Upper lobe of left lung (tissue), 6 donors: Measurements from ENCODE around the gene CD274. TPM values are rescaled to one million over a fixed set of nuclear protein-coding genes. Genes with fewer than 3 reads are reported as not detected.

ENCODE experiments used
- ATAC-seq, 2 donors: fragments of 200-7000 bp; cut with Tn5 transposase; one replicate each; pipeline ENCODE4 v1.9.1; 2022; ENCODE audit warnings: mild to moderate bottlenecking in 2 of 2, moderate library complexity in 2 of 2; ENCODE audit not compliant: low FRiP score in 2 of 2
- DNase-seq, 2 donors: peaks; one replicate each; pipeline ENCODE4 v3.0.0-alpha.2; 2019 to 2020
- H3K27ac ChIP-seq, 4 donors: fragments of 200-600 bp; sonication (generic); one replicate each; pipeline ENCODE4 v1.5.1; 2016 to 2019
- H3K27me3 ChIP-seq, 4 donors: fragments of 200-600 bp; sonication (generic); one replicate each; pipeline ENCODE4 v1.5.1; 2017 to 2019
- H3K36me3 ChIP-seq, 4 donors: fragments of 200-600 bp; sonication (generic); one replicate each; pipeline ENCODE4 v1.5.1; 2016 to 2019
- H3K4me1 ChIP-seq, 4 donors: fragments of 200-600 bp; sonication (generic); one replicate each; pipeline ENCODE4 v1.5.1; 2018 to 2019
- H3K4me3 ChIP-seq, 4 donors: fragments of 200-600 bp; sonication (generic); one replicate each; pipeline ENCODE4 v1.5.1; 2017 to 2019; ENCODE audit warnings: mild to moderate bottlenecking in 2 of 4, moderate library complexity in 1 of 4
- H3K9me3 ChIP-seq, 4 donors: fragments of 200-600 bp; sonication (generic); one replicate each; pipeline ENCODE4 v1.5.1; 2018 to 2019
- EP300 ChIP-seq, 4 donors: sonication (generic); formaldehyde crosslinking; IDR thresholded peaks; one replicate each; pipeline ENCODE4 v1.5.1; 2017; ENCODE audit warnings: antibody characterized with exemption in 4 of 4, control low read depth in 2 of 4
- POLR2A ChIP-seq, 4 donors: fragments of 450-650 bp; IDR thresholded peaks; one replicate each; pipeline ENCODE4 v1.5.1; 2016 to 2017; ENCODE audit warnings: antibody characterized with exemption in 4 of 4, mild to moderate bottlenecking in 2 of 4
- POLR2AphosphoS5 ChIP-seq, 2 donors: sonication (generic); formaldehyde crosslinking; IDR thresholded peaks; one replicate each; pipeline ENCODE4 v1.5.1; 2017; ENCODE audit warnings: antibody characterized with exemption in 2 of 2
- WGBS, 2 donors: methylation state at CpG; one replicate each; pipeline ENCODE4 v1.1.5; 2017 to 2018; 5-methylcytosine and 5-hydroxymethylcytosine counted together
- total RNA-seq, 6 donors: library from RNA; depleted of rRNA in 4 of 6; stranded (reverse); fragments of >200 nt in 4 of 6; gene quantifications; one replicate each; pipeline versions ENCODE4 v1.1.0 to v1.2.1, GENCODE V29; 2016 to 2021
- TF ChIP-seq, protein P1 (sequence below), 6 experiments: fragments of 450-650 bp in 4 of 6; fragments of 200-600 bp in 2 of 6; sonication (generic) in 2 of 6; IDR thresholded peaks; one replicate each; pipeline ENCODE4 v1.5.1; 2016 to 2019; ENCODE audit warnings: antibody characterized with exemption in 6 of 6
- donor health status: DM: no; HTN: no; CAD: no; lungs with moderate emphysema.
- donor health status: DM: no; HTN: yes; CAD: no; lungs with severe emphysema.

Gene CD274
- total RNA-seq, 6 donors from 2014 or later, result 11.6 to 20.8 (median 14.4) TPM

DNA sequence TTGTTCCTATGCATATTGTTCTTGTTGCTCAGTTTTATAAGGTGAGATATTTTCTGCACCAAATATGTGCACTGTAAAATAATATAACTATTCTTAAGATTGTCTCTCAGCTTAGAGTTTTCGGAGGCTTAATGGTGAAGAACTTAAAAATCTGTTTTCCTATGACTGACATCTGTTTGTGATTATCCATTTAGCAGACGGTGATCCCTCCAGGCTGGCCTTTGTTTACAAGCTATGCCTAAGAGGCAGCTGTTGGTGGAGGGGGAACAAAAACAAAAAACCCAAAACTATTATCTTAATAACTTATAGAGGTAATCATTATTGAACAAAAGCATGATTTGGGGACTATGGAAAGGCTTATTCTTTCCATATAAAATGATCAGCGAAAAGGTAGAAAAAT lies 60.6 kb downstream of the CD274 start:
- peak overlapping the region in 3 of 4 donors; percentile 6 to 38 (median 31) for H3K4me3 ChIP-seq
- H3K4me1 ChIP-seq, result peaks cover 17 to 37% (median 20%) of the 10 kb centered on the region in 4 donors
- 75 to 78% methylated on average over 3 of the region's 3 CpGs for WGBS, 2 donors
- H3K27ac ChIP-seq, result peak overlapping the region; percentile 70 to 82 (median 76)
- ATAC-seq (no peak), DNase-seq (no peak)
- TF ChIP-seq POLR2A (IDR thresholded peaks at IDR 0.05), result no peak
- no peak for TF ChIP-seq POLR2AphosphoS5 (IDR thresholded peaks at IDR 0.05)
- no peak for TF ChIP-seq EP300 (IDR thresholded peaks at IDR 0.05)
- TF ChIP-seq, protein P1, sequence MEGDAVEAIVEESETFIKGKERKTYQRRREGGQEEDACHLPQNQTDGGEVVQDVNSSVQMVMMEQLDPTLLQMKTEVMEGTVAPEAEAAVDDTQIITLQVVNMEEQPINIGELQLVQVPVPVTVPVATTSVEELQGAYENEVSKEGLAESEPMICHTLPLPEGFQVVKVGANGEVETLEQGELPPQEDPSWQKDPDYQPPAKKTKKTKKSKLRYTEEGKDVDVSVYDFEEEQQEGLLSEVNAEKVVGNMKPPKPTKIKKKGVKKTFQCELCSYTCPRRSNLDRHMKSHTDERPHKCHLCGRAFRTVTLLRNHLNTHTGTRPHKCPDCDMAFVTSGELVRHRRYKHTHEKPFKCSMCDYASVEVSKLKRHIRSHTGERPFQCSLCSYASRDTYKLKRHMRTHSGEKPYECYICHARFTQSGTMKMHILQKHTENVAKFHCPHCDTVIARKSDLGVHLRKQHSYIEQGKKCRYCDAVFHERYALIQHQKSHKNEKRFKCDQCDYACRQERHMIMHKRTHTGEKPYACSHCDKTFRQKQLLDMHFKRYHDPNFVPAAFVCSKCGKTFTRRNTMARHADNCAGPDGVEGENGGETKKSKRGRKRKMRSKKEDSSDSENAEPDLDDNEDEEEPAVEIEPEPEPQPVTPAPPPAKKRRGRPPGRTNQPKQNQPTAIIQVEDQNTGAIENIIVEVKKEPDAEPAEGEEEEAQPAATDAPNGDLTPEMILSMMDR (IDR thresholded peaks at IDR 0.05), result no peak
- H3K36me3 ChIP-seq, result no peaks in the 10 kb centered on the region
- no peaks in the 10 kb centered on the region for H3K9me3 ChIP-seq
- H3K27me3 ChIP-seq, result no peaks in the 10 kb centered on the region

DNA sequence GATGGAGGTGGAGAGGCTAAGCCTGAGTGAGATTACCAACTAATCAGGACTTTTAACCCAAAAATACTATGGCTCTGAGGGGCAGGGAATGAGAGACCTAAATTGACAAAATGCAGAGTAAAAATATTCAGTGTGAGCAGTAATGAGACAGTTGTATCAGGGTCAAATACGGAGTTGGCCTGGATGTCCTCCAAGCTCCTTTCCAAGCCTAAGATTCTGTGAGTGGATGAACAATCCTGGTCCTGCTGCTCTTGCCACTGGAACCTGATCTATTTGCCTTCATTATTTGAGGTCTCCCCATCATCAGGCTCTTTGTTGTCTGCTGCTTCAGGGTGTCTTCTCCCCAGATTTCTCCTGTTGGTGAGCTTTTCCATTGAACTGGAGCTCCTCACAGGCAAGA lies 61.1 kb downstream of the CD274 start:
- Histone ChIP-seq H3K27ac (peak overlapping the region; percentile 70 to 82 (median 76)), H3K4me3 (peak overlapping the region in 3 of 4 donors; percentile 6 to 38 (median 31)), H3K27me3 (no peaks in the 10 kb centered on the region), H3K4me1 (peaks cover 17 to 37% (median 20%) of the 10 kb centered on the region in 4 donors), H3K9me3 (no peaks in the 10 kb centered on the region), H3K36me3 (no peaks in the 10 kb centered on the region)
- WGBS, 2 donors, result 76 to 86% methylated on average over 1 of the region's 1 CpG
- ATAC-seq (no peak), DNase-seq (no peak)
- TF ChIP-seq POLR2AphosphoS5 (IDR thresholded peaks at IDR 0.05) (no peak), POLR2A (IDR thresholded peaks at IDR 0.05) (no peak), EP300 (IDR thresholded peaks at IDR 0.05) (no peak)
- TF ChIP-seq, protein P1 (IDR thresholded peaks at IDR 0.05), result no peak

GRCh38 chr9:5511935-5512580 lies 61.7 kb downstream of the CD274 start:
- no peak for ATAC-seq
- H3K4me1 ChIP-seq, result peaks cover 17 to 37% (median 20%) of the 10 kb centered on the region in 4 donors
- peak overlapping the region in 2 of 4 donors; percentile 73 to 82 for H3K27ac ChIP-seq
- H3K4me3 ChIP-seq, result peak overlapping the region in 3 of 4 donors; percentile 6 to 38 (median 31)
- no peaks in the 10 kb centered on the region for H3K9me3 ChIP-seq
- 82 to 90% methylated on average over 6 of the region's 6 CpGs for WGBS, 2 donors
- no peak for DNase-seq
- H3K27me3 ChIP-seq, result no peaks in the 10 kb centered on the region
- H3K36me3 ChIP-seq, result no peaks in the 10 kb centered on the region
- no peak for TF ChIP-seq POLR2AphosphoS5 (IDR thresholded peaks at IDR 0.05)

DNA sequence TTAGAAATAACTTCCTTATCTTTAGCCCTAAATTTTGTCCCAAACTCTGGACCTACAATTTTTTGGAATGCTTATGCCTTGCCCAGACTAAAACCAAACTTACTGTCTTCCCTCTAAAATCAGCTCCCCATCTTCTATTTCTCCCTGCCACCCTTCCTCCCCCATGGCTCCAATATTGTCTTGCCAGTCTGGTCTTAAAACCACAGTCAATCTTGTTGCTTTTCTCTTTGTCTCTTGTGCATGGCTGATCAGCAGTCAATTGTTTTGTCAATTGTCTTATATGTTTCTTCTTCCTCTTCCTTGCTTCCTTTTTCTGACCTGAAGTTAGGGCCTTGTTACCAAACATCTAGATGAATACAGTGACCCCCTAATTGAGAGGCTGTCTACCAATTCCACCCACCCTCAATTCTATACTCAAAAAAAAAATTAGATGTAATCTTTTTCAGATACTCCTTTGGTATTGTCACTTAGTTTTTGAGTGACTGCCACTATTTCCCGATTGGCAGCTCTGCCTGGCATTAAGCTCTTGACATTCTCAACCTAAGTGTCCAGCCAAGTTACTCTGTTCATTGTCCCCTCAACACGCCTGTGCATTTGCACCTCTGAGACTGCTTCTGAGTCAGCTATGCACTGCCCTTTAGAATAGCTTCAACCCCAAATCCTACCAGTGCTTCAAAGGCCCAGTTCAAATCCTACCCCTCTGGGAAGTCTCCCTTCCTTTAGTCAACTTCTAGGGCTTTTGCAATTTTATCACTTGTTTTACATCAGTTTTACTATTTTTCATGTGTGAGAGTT lies 62.5 kb downstream of the CD274 start:
- peaks cover 17 to 37% (median 20%) of the 10 kb centered on the region in 4 donors for H3K4me1 ChIP-seq
- ATAC-seq, result no peak
- no peak overlapping the region for H3K4me3 ChIP-seq
- H3K36me3 ChIP-seq, result no peaks in the 10 kb centered on the region
- 58 to 62% methylated on average over 2 of the region's 2 CpGs for WGBS, 2 donors
- no peaks in the 10 kb centered on the region for H3K27me3 ChIP-seq
- H3K9me3 ChIP-seq, result no peaks in the 10 kb centered on the region
- no peak overlapping the region for H3K27ac ChIP-seq
- TF ChIP-seq EP300 (IDR thresholded peaks at IDR 0.05), result no peak
- no peak for TF ChIP-seq POLR2AphosphoS5 (IDR thresholded peaks at IDR 0.05)
- TF ChIP-seq, protein P1 (IDR thresholded peaks at IDR 0.05), result no peak
- TF ChIP-seq POLR2A (IDR thresholded peaks at IDR 0.05), result no peak
- no peak for DNase-seq

DNA sequence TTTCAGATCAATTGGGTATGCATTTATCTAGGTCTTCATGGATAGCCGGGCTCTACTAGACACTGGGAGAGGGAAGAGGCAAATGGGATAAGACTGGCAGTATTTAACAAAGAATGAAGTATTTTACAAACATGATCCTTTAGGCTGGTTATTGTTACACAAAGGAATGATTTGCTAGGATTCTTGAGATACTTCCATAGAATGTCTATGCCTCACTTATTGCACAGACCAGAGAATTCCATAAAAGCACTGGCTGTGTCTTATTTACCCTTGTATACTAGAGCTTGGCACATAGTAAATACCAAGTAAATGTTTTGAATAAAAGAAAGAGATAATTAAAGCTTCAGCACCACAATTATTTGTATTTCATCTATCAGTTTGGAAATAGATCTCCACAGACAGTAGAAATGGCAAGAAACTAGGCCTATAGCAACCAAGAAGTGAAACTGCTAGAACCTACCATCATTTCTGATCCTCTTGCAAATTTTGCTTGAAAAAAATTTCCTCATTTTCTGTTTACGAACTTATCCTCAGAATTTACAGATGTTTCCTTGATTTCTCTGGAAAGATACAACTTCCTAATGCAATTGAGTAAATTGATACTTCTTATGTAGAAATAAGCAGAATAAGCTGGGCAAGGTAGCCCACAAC lies 63.7 kb downstream of the CD274 start:
- 89 to 90% methylated on average over 2 of the region's 2 CpGs for whole genome bisulfite sequencing, 2 donors
- Histone ChIP-seq H3K36me3 (no peaks in the 10 kb centered on the region), H3K27ac (no peak overlapping the region), H3K9me3 (no peaks in the 10 kb centered on the region), H3K27me3 (no peaks in the 10 kb centered on the region), H3K4me1 (peaks cover 11 to 30% (median 17%) of the 10 kb centered on the region in 4 donors), H3K4me3 (no peak overlapping the region)
- TF ChIP-seq POLR2AphosphoS5 (IDR thresholded peaks at IDR 0.05) (no peak), POLR2A (IDR thresholded peaks at IDR 0.05) (no peak), EP300 (IDR thresholded peaks at IDR 0.05) (no peak)
- TF ChIP-seq, protein P1 (IDR thresholded peaks at IDR 0.05), result no peak
- ATAC-seq, result no peak
- DNase-seq, result no peak
